ENCODE data around the gene C19orf25. TPM values are rescaled to one million over a fixed set of nuclear protein-coding genes. Genes with fewer than 3 reads are reported as not detected.

C19orf25 gene
- total RNA-seq, 1 donor from 2014 or later: 29.7 TPM

DNA sequence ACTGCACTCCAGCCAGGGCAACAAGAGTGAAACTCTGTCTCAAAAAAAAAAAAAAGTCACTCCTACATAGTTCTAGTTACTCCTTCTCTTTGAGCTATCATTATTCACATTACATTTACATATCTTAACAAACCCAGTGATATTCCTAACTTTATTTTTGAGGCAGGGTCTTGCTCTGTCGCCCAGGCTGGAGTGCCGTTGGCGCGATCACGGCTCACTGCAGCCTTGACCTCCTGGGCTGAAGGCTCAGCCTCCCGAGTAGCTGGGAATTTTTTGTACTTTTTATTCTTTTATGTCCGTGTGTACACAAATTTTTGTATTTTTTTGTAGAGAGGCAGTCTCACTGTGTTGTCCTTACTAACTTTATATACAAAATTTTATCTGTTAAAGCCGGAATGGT, 41.4 kb downstream of the C19orf25 start:
- Mint-ChIP-seq H3K27ac (ENCODE audit: unreplicated experiment) (no peak overlapping the region), H3K4me3 (ENCODE audit: unreplicated experiment) (peak overlapping the region; percentile 96), H3K9me3 (ENCODE audit: unreplicated experiment) (no peaks in the 10 kb centered on the region), H3K27me3 (ENCODE audit: unreplicated experiment) (peaks cover 3% of the 10 kb centered on the region), H3K36me3 (ENCODE audit: low read depth, unreplicated experiment) (peaks cover 26% of the 10 kb centered on the region), H3K4me1 (ENCODE audit: unreplicated experiment) (peaks cover 3% of the 10 kb centered on the region)
- TF ChIP-seq, protein P1, sequence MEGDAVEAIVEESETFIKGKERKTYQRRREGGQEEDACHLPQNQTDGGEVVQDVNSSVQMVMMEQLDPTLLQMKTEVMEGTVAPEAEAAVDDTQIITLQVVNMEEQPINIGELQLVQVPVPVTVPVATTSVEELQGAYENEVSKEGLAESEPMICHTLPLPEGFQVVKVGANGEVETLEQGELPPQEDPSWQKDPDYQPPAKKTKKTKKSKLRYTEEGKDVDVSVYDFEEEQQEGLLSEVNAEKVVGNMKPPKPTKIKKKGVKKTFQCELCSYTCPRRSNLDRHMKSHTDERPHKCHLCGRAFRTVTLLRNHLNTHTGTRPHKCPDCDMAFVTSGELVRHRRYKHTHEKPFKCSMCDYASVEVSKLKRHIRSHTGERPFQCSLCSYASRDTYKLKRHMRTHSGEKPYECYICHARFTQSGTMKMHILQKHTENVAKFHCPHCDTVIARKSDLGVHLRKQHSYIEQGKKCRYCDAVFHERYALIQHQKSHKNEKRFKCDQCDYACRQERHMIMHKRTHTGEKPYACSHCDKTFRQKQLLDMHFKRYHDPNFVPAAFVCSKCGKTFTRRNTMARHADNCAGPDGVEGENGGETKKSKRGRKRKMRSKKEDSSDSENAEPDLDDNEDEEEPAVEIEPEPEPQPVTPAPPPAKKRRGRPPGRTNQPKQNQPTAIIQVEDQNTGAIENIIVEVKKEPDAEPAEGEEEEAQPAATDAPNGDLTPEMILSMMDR (IDR thresholded peaks at IDR 0.05; ENCODE audit: unreplicated experiment): no peak
- DNase-seq (ENCODE audit: low spot score): no peak

DNA sequence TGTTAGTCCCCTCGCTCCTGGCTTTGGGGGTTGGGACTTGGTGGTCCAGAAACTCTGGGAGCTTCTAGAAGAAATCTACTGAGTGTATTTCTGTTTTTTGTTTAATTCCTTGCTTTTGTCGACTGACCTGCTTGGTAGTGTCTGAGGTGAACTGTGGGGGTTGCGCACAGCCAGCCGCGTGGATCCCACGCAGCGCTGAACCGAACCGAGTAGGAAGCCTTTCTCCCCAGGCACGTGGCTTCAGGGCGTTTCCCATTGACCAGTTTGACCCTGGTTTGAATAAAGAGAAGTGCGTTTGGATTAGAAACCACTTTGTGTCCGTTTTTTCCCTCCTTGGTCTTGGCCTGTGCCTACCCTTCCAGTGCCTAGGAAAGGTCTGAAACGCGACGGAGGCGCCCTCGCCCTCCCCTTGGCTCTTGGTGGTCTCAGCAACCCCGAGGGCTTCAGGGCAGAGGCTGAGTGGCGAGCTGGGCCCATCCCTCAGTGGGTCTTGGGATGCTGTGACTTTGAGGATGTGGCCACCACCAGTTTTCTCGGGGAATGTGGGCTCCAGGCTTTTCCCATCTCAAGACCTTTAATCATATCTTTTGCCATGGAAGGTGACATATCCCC, 43.5 kb downstream of the C19orf25 start:
- no peak for DNase-seq (ENCODE audit: low spot score)
- TF ChIP-seq, protein P1 (IDR thresholded peaks at IDR 0.05; ENCODE audit: unreplicated experiment): no peak
- Mint-ChIP-seq H3K9me3 (ENCODE audit: unreplicated experiment) (no peaks in the 10 kb centered on the region), H3K4me3 (ENCODE audit: unreplicated experiment) (peak overlapping the region; percentile 69), H3K36me3 (ENCODE audit: low read depth, unreplicated experiment) (peaks cover 12% of the 10 kb centered on the region), H3K27me3 (ENCODE audit: unreplicated experiment) (peaks cover 7% of the 10 kb centered on the region), H3K4me1 (ENCODE audit: unreplicated experiment) (peaks cover 3% of the 10 kb centered on the region), H3K27ac (ENCODE audit: unreplicated experiment) (no peak overlapping the region)

DNA sequence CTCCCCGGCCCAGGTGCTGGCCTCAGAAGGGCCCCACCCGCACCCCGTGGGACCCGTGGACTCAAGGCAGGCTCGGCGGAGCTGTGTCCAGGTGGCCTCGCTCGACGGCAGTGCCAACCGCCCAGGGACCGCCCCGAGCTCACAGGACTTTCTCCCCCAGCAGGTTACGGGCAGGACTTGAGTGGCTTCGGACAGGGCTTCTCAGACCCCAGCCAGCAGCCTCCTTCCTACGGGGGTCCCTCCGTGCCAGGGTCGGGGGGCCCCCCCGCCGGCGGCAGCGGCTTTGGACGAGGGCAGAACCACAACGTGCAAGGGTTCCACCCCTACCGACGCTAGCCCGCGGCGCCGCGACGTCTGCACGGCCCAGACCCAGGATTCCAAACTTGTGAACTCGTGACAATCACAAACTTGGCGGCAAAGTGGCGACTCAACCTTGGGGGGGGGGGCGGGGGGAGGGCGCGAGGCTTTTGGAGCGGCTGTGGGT, 44.4 kb downstream of the C19orf25 start:
- DNase-seq (ENCODE audit: low spot score): no peak
- peaks cover 12% of the 10 kb centered on the region for H3K36me3 Mint-ChIP-seq (ENCODE audit: low read depth, unreplicated experiment)
- no peak overlapping the region for H3K27ac Mint-ChIP-seq (ENCODE audit: unreplicated experiment)
- peaks cover 7% of the 10 kb centered on the region for H3K27me3 Mint-ChIP-seq (ENCODE audit: unreplicated experiment)
- TF ChIP-seq, protein P1 (IDR thresholded peaks at IDR 0.05; ENCODE audit: unreplicated experiment): no peak
- no peak overlapping the region for H3K4me3 Mint-ChIP-seq (ENCODE audit: unreplicated experiment)
- no peaks in the 10 kb centered on the region for H3K9me3 Mint-ChIP-seq (ENCODE audit: unreplicated experiment)
- H3K4me1 Mint-ChIP-seq (ENCODE audit: unreplicated experiment): peaks cover 3% of the 10 kb centered on the region

DNA sequence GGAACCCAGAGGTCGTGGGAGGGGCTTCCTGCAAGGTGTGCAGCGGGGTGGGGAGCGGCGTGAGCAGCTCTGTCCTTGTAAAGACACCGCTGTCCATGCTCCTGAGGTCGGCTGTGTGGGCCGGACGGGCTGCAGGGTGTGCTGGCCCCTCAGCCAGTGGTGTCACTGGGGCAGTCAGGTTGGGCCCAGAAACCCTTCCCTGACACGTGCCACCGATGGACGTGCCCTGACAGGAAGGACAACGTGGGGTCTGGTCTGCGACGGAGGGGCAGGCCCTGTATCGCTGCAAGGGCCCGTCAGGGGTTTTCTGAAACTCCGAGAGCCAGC, 45.0 kb downstream of the C19orf25 start:
- no peak for DNase-seq (ENCODE audit: low spot score)
- Mint-ChIP-seq H3K27me3 (ENCODE audit: unreplicated experiment) (peaks cover 7% of the 10 kb centered on the region), H3K4me1 (ENCODE audit: unreplicated experiment) (no peaks in the 10 kb centered on the region), H3K36me3 (ENCODE audit: low read depth, unreplicated experiment) (peaks cover 12% of the 10 kb centered on the region), H3K4me3 (ENCODE audit: unreplicated experiment) (no peak overlapping the region), H3K9me3 (ENCODE audit: unreplicated experiment) (no peaks in the 10 kb centered on the region), H3K27ac (ENCODE audit: unreplicated experiment) (no peak overlapping the region)
- TF ChIP-seq, protein P1 (IDR thresholded peaks at IDR 0.05; ENCODE audit: unreplicated experiment): no peak

DNA sequence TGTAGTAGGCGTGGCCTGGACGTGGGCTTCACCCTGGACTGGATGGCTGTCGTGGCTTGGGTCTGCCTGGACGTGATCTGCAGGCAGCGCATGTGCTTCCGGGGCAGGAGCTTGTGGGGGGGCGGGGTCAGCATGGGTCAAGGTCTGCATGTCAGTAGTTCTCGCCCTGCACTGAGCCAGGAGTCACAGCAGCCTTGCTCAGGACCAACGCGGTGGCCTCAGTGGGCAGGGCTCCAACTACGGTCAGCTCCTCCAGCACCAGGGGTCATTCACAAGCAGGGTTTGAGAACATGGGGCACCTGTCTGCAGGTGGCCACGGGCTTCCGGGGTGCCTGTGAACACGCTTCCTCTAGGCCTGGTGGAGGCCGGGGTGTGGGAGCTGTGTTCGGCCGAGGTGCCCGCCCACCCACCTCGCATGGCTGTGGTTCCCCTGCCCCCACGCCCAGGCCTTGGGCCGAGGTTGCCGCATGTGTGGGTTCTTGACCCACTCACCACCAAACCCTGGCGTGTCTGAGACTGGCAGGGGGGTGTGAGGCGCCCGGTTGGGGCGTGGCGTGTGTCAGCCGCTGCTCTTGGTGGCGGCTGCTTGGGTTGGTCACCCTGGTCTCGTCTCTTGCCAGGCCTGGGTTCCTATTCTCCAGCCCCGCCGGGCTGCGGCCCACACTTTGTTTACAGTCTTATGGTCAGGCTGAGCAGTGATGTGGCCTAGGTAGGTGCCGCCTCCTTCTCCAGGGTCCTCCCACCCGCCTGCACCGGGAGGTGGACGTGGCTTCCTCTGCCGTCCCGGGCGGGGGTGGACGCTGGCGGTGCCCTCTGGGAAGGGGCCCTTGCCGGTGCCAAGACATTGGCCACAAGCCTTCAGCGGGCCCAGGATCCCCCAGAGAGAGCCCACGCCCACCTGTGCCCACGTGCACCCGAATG, 45.6 kb downstream of the C19orf25 start:
- H3K9me3 Mint-ChIP-seq (ENCODE audit: unreplicated experiment): no peaks in the 10 kb centered on the region
- TF ChIP-seq, protein P1 (IDR thresholded peaks at IDR 0.05; ENCODE audit: unreplicated experiment): no peak
- peaks cover 7% of the 10 kb centered on the region for H3K27me3 Mint-ChIP-seq (ENCODE audit: unreplicated experiment)
- peaks cover 12% of the 10 kb centered on the region for H3K36me3 Mint-ChIP-seq (ENCODE audit: low read depth, unreplicated experiment)
- no peak overlapping the region for H3K4me3 Mint-ChIP-seq (ENCODE audit: unreplicated experiment)
- no peak for DNase-seq (ENCODE audit: low spot score)
- no peak overlapping the region for H3K27ac Mint-ChIP-seq (ENCODE audit: unreplicated experiment)
- H3K4me1 Mint-ChIP-seq (ENCODE audit: unreplicated experiment): no peaks in the 10 kb centered on the region

Measured in endothelial cell (in vitro differentiated cells).